Neural crest cell (in vitro differentiated cells): Measurements from ENCODE around the gene MADD. TPM values are rescaled to one million over a fixed set of nuclear protein-coding genes. Genes with fewer than 3 reads are reported as not detected.

ENCODE experiments used
- DNase-seq: peaks from one replicate; pipeline ENCODE4 v3.0.0; 2021; ENCODE audit warnings: low read depth, mixed read lengths, low spot score
- H3K27ac Mint-ChIP-seq: one replicate; pipeline ENCODE4 v1.8.0; 2021; ENCODE audit warnings: mild to moderate bottlenecking, mixed read lengths; ENCODE audit not compliant: unreplicated experiment
- H3K27me3 Mint-ChIP-seq: 2 replicates; pipeline ENCODE4 v1.8.0; 2021; ENCODE audit warnings: low read depth, mild to moderate bottlenecking, mixed read lengths
- H3K36me3 Mint-ChIP-seq: 2 replicates; pipeline ENCODE4 v1.8.0; 2021; ENCODE audit warnings: low read depth, mild to moderate bottlenecking, mixed read lengths
- H3K4me1 Mint-ChIP-seq: 2 replicates; pipeline ENCODE4 v1.8.0; 2021; ENCODE audit warnings: mixed read lengths
- H3K4me3 Mint-ChIP-seq: one replicate; pipeline ENCODE4 v1.8.0; 2021; ENCODE audit warnings: mild to moderate bottlenecking, mixed read lengths
- H3K9me3 Mint-ChIP-seq: 2 replicates; pipeline ENCODE4 v1.8.0; 2021; ENCODE audit warnings: mixed read lengths
- total RNA-seq: library from RNA; stranded (reverse); gene quantifications from 2 replicates; pipeline ENCODE4 v1.2.1, GENCODE V29; 2021
- TF ChIP-seq, protein P1 (sequence below): fragments of 200-600 bp; sonication (generic); conservative IDR thresholded peaks from 2 replicates; pipeline ENCODE4 v1.5.0; 2021; ENCODE audit warnings: antibody characterized with exemption, mild to moderate bottlenecking

MADD gene
- total RNA-seq, 1 donor from 2014 or later, result 59.2 TPM

DNA sequence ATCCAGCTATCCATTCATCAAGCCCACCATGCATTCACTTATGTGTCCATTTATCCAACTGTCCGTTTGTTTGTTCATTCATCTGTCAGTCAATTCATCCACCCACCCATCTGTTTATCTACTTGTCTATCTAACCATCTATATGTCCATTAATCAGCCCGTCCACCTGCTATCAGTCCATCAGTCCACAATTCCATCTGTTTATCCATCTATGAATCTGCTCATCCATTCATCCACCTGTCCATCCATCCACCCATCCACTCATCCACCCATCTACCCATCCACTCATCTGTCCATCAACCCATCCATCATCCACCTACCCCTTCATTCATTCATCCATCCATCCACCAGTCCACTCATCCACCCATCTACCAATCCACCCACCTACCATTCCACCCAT lies 109.4 kb downstream of the MADD start:
- Mint-ChIP-seq H3K27me3 (no peaks in the 10 kb centered on the region), H3K4me1 (no peaks in the 10 kb centered on the region), H3K36me3 (no peaks in the 10 kb centered on the region), H3K9me3 (peaks cover 3% of the 10 kb centered on the region), H3K4me3 (no peak overlapping the region), H3K27ac (no peak overlapping the region)
- no peak for DNase-seq
- TF ChIP-seq, protein P1, sequence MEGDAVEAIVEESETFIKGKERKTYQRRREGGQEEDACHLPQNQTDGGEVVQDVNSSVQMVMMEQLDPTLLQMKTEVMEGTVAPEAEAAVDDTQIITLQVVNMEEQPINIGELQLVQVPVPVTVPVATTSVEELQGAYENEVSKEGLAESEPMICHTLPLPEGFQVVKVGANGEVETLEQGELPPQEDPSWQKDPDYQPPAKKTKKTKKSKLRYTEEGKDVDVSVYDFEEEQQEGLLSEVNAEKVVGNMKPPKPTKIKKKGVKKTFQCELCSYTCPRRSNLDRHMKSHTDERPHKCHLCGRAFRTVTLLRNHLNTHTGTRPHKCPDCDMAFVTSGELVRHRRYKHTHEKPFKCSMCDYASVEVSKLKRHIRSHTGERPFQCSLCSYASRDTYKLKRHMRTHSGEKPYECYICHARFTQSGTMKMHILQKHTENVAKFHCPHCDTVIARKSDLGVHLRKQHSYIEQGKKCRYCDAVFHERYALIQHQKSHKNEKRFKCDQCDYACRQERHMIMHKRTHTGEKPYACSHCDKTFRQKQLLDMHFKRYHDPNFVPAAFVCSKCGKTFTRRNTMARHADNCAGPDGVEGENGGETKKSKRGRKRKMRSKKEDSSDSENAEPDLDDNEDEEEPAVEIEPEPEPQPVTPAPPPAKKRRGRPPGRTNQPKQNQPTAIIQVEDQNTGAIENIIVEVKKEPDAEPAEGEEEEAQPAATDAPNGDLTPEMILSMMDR, result no peak

Other genes starting within 250 kb of the MADD start
- gene ARFGAP2, start 93.3 kb upstream of the MADD start, total RNA-seq, result 108 and 110 TPM in 2 replicates
- gene PACSIN3, start 83.7 kb upstream of the MADD start, total RNA-seq, result 56.4 and 57.0 TPM in 2 replicates
- gene DDB2, start 55.2 kb upstream of the MADD start, total RNA-seq, result 32.2 and 33.9 TPM in 2 replicates
- gene ACP2, start 21.3 kb upstream of the MADD start, total RNA-seq, result 41.0 and 41.7 TPM in 2 replicates
- 15.2 and 19.1 TPM in 2 replicates for gene NR1H3, start 12.1 kb upstream of the MADD start, total RNA-seq
- not detected in 2 replicates for gene MYBPC3, start 82.6 kb downstream of the MADD start, total RNA-seq
- not detected in 2 replicates for gene SPI1, start 108.4 kb downstream of the MADD start, total RNA-seq
- gene SLC39A13, start 138.5 kb downstream of the MADD start, total RNA-seq, result 34.5 and 36.0 TPM in 2 replicates
- gene PSMC3, start 156.3 kb downstream of the MADD start, total RNA-seq, result 197 and 205 TPM in 2 replicates
- 0.16 and 0.50 TPM in 2 replicates for gene RAPSN, start 179.0 kb downstream of the MADD start, total RNA-seq